HEK293 (cell line): ENCODE results near the gene INSIG2.

Source experiments
- IKZF3 ChIP-seq: fragments of 450-650 bp; IDR thresholded peaks from 2 replicates; pipeline ENCODE4 v1.5.0; 2018; ENCODE audit warnings: missing biosample characterization, mild to moderate bottlenecking, missing genetic modification characterization, moderate library complexity
- KLF16 ChIP-seq: fragments of 450-650 bp; formaldehyde crosslinking; IDR thresholded peaks from 2 replicates; pipeline ENCODE4 v1.5.1; 2017; ENCODE audit warnings: missing biosample characterization, missing genetic modification characterization
- ZNF24 ChIP-seq: fragments of 450-650 bp; formaldehyde crosslinking; IDR thresholded peaks from 2 replicates; pipeline ENCODE4 v1.5.1; 2016; ENCODE audit warnings: missing biosample characterization, missing genetic modification characterization
- ZNF274 ChIP-seq, 2 experiments: fragments of 200-500 bp in 1 of 2; fragments of 450-650 bp in 1 of 2; sonication (Bioruptor generic) in 1 of 2; formaldehyde crosslinking in 1 of 2; IDR thresholded peaks; 2 replicates each; pipeline versions ENCODE4 v1.5.1 to v1.6.1; 2014 to 2016; ENCODE audit warnings: borderline replicate concordance in 1 of 2, inconsistent platforms in 1 of 2, low read length in 1 of 2, missing biosample characterization in 1 of 2, missing genetic modification characterization in 1 of 2
- ZNF843 ChIP-seq: fragments of 450-650 bp; formaldehyde crosslinking; IDR thresholded peaks from 2 replicates; pipeline ENCODE4 v1.5.1; 2016; ENCODE audit warnings: missing biosample characterization, missing genetic modification characterization
- TF ChIP-seq, protein P1 (sequence below): fragments of 450-650 bp; formaldehyde crosslinking; IDR thresholded peaks from 2 replicates; pipeline ENCODE4 v1.5.1; 2016; ENCODE audit warnings: missing biosample characterization, missing genetic modification characterization
- TF ChIP-seq, protein P2 (sequence below): fragments of 450-650 bp; formaldehyde crosslinking; IDR thresholded peaks from 2 replicates; pipeline ENCODE4 v1.5.1; 2016; ENCODE audit warnings: missing biosample characterization, missing genetic modification characterization
- TF ChIP-seq, protein P3 (sequence below): fragments of 450-650 bp; formaldehyde crosslinking; IDR thresholded peaks from 2 replicates; pipeline ENCODE4 v1.5.1; 2016; ENCODE audit warnings: missing biosample characterization, missing genetic modification characterization
- TF ChIP-seq, protein P4 (sequence below): fragments of 450-650 bp; IDR thresholded peaks from 2 replicates; pipeline ENCODE4 v1.5.1; 2018; ENCODE audit warnings: missing biosample characterization, mild to moderate bottlenecking, missing genetic modification characterization
- TF ChIP-seq, protein P5 (sequence below): fragments of 450-650 bp; formaldehyde crosslinking; IDR thresholded peaks from 2 replicates; pipeline ENCODE4 v1.5.1; 2016; ENCODE audit warnings: missing biosample characterization, missing genetic modification characterization

DNA sequence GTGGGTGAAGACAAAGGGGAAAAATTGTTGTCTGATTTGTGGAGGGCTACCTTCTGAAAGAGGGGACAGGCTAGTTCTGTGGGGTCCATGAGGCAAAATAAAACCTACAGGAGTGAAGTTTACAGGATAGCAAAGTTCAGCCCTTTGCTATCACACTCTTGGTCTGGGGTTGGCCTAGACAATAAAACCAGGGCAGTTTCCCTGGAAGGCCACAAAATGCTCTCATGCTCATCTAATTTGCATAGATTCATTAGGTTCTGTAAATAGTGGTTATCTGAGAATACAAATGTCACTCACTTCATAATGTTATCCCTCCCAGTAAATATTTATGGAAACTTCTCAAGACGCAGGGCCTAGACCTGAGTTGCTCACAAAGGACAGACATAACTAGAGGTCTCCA is 63.6 kb downstream of the INSIG2 start:
- TF ChIP-seq, protein P1, sequence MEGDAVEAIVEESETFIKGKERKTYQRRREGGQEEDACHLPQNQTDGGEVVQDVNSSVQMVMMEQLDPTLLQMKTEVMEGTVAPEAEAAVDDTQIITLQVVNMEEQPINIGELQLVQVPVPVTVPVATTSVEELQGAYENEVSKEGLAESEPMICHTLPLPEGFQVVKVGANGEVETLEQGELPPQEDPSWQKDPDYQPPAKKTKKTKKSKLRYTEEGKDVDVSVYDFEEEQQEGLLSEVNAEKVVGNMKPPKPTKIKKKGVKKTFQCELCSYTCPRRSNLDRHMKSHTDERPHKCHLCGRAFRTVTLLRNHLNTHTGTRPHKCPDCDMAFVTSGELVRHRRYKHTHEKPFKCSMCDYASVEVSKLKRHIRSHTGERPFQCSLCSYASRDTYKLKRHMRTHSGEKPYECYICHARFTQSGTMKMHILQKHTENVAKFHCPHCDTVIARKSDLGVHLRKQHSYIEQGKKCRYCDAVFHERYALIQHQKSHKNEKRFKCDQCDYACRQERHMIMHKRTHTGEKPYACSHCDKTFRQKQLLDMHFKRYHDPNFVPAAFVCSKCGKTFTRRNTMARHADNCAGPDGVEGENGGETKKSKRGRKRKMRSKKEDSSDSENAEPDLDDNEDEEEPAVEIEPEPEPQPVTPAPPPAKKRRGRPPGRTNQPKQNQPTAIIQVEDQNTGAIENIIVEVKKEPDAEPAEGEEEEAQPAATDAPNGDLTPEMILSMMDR (tag by site-specific recombination) = no peak
- no peak for TF ChIP-seq ZNF274 (IDR thresholded peaks at IDR 0.05; ENCODE audit: low read length)
- no peak for TF ChIP-seq ZNF274 (tag by site-specific recombination; IDR thresholded peaks at IDR 0.05; ENCODE audit: borderline replicate concordance)
- TF ChIP-seq, protein P2, sequence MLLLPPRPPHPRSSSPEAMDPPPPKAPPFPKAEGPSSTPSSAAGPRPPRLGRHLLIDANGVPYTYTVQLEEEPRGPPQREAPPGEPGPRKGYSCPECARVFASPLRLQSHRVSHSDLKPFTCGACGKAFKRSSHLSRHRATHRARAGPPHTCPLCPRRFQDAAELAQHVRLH = no peak
- TF ChIP-seq ZNF843 (tag by site-specific recombination) = no peak
- TF ChIP-seq, protein P3, sequence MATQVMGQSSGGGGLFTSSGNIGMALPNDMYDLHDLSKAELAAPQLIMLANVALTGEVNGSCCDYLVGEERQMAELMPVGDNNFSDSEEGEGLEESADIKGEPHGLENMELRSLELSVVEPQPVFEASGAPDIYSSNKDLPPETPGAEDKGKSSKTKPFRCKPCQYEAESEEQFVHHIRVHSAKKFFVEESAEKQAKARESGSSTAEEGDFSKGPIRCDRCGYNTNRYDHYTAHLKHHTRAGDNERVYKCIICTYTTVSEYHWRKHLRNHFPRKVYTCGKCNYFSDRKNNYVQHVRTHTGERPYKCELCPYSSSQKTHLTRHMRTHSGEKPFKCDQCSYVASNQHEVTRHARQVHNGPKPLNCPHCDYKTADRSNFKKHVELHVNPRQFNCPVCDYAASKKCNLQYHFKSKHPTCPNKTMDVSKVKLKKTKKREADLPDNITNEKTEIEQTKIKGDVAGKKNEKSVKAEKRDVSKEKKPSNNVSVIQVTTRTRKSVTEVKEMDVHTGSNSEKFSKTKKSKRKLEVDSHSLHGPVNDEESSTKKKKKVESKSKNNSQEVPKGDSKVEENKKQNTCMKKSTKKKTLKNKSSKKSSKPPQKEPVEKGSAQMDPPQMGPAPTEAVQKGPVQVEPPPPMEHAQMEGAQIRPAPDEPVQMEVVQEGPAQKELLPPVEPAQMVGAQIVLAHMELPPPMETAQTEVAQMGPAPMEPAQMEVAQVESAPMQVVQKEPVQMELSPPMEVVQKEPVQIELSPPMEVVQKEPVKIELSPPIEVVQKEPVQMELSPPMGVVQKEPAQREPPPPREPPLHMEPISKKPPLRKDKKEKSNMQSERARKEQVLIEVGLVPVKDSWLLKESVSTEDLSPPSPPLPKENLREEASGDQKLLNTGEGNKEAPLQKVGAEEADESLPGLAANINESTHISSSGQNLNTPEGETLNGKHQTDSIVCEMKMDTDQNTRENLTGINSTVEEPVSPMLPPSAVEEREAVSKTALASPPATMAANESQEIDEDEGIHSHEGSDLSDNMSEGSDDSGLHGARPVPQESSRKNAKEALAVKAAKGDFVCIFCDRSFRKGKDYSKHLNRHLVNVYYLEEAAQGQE (tag by site-specific recombination) = no peak
- TF ChIP-seq, protein P4, sequence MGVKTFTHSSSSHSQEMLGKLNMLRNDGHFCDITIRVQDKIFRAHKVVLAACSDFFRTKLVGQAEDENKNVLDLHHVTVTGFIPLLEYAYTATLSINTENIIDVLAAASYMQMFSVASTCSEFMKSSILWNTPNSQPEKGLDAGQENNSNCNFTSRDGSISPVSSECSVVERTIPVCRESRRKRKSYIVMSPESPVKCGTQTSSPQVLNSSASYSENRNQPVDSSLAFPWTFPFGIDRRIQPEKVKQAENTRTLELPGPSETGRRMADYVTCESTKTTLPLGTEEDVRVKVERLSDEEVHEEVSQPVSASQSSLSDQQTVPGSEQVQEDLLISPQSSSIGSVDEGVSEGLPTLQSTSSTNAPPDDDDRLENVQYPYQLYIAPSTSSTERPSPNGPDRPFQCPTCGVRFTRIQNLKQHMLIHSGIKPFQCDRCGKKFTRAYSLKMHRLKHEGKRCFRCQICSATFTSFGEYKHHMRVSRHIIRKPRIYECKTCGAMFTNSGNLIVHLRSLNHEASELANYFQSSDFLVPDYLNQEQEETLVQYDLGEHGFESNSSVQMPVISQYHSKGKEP (tag by site-specific recombination) = no peak
- TF ChIP-seq IKZF3 (tag by site-specific recombination) = no peak
- TF ChIP-seq, protein P5, sequence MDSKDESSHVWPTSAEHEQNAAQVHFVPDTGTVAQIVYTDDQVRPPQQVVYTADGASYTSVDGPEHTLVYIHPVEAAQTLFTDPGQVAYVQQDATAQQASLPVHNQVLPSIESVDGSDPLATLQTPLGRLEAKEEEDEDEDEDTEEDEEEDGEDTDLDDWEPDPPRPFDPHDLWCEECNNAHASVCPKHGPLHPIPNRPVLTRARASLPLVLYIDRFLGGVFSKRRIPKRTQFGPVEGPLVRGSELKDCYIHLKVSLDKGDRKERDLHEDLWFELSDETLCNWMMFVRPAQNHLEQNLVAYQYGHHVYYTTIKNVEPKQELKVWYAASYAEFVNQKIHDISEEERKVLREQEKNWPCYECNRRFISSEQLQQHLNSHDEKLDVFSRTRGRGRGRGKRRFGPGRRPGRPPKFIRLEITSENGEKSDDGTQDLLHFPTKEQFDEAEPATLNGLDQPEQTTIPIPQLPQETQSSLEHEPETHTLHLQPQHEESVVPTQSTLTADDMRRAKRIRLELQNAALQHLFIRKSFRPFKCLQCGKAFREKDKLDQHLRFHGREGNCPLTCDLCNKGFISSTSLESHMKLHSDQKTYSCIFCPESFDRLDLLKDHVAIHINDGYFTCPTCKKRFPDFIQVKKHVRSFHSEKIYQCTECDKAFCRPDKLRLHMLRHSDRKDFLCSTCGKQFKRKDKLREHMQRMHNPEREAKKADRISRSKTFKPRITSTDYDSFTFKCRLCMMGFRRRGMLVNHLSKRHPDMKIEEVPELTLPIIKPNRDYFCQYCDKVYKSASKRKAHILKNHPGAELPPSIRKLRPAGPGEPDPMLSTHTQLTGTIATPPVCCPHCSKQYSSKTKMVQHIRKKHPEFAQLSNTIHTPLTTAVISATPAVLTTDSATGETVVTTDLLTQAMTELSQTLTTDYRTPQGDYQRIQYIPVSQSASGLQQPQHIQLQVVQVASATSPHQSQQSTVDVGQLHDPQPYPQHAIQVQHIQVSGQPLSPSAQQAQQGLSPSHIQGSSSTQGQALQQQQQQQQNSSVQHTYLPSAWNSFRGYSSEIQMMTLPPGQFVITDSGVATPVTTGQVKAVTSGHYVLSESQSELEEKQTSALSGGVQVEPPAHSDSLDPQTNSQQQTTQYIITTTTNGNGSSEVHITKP = no peak
- TF ChIP-seq ZNF24 (tag by site-specific recombination) = no peak
- TF ChIP-seq KLF16 (tag by site-specific recombination) = no peak
